Measurements from ENCODE around the gene NANOG.
"Not testable (repeated sequence)": the region's sequence is repeated elsewhere in the genome, so short reads cannot be mapped to it uniquely, and the experiment has no call there.

Gene NANOG

GRCh38 chr12:7801460-7801859, 12.3 kb downstream of the NANOG start:
- DNase-seq (ENCODE audit: low read depth): no peak

DNA sequence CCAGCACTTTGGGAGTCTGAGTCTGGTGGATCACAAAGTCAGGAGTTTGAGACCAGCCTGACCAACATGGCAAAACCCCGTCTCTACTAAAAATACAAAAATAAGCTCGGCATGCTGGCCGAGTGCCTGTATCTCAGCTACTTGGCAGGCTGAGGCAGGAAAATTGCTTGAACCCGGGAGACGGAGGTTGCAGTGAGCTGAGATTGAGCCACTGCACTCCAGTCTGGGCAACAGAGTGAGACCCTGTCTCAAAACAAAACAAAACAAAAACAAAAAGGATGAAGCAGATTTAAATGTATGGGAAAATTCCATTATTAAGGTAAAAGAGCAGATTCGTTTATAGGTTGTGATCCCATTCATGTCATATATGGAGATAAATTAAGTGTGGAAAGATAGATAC, 17.1 kb downstream of the NANOG start:
- DNase-seq (ENCODE audit: low read depth): not testable (repeated sequence)

GRCh38 chr12:7806863-7807487, 17.8 kb downstream of the NANOG start:
- DNase-seq (ENCODE audit: low read depth): peak; percentile 35

DNA sequence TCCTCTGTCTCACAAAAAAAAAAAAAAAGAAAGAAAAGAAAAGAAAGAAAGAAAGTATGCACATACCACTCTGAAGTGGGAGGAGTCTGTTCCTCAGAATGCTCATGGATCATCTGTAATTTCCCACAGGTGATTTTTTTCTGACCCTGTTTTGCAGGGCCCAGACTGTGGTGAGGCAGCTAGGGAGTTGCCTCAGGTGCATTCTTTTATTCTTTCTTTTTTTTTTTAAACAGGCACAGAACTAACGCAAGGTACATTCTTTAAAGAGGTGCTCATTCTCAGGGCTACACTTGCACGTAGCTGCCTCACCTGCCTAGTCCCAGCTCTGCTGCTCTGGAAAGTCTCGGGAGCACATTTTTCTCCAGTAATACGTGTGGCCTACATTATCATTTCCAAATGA, 36.6 kb downstream of the NANOG start:
- DNase-seq (ENCODE audit: low read depth): not testable (repeated sequence)

DNA sequence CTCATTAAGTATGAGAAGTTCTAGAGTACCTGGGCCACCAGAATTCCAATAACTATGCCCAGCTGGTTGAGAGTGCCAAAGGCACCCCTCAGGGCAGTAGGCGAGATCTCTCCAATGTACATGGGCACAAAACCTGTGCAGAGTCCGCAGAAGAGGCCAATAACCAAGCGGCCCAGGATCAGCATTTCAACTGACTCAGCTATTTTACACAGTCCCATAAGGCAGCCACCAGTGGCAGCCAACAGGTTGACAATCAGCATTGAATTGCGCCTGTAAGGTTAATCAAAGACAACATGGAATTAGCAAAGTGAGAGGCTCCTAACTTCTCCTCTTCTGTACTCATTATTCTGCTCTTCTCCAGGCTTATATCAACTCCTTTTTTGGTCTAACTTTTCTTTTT, 40.5 kb downstream of the NANOG start:
- DNase-seq (ENCODE audit: low read depth): not testable (repeated sequence)

- no peak for DNase-seq (ENCODE audit: low read depth)
These were observed 43.0 kb downstream of the NANOG start for GRCh38 chr12:7832059-7832696.

GRCh38 chr12:7833201-7833600, 44.0 kb downstream of the NANOG start:
- not testable (repeated sequence) for DNase-seq (ENCODE audit: low read depth)

DNA sequence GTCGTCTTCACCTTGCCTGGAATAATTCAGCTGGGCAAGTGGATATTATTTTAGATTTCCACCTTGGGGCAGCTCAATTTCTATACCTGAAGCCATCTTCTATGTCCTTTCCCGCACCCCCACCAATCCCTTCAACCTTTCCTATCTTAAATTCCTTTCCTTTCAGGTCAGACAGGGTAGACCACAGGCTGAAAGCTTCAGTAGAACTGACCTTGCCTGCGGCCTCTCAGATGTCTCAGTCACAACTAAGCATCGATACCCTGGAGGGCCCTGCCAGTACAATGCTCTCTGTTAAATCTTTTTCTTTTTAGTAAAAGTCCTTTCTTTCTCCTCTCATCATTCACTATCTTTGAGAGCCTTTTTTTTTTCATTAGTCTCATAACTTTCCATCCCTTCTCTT, 44.6 kb downstream of the NANOG start:
- no peak for DNase-seq (ENCODE audit: low read depth)

DNA sequence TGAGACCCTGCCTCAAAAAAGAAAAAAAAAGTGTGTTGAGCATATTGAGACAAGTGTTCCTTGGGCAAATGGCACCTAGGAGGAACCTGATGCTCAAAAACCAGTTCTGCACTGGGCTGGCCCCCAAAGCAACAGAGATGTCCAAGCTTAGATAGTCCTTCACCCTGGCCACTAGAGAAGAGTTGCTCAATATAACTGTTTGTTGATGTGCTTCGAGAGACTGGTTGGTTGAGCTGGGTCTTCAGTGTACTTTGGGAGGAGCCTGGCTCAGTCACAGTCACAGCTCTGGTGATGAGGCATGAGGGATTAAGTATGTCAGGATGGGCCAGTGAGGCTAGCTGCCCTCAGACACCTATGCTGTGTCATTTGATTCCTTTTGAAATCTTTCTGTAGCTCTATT, 45.5 kb downstream of the NANOG start:
- no peak for DNase-seq (ENCODE audit: low read depth)

- DNase-seq (ENCODE audit: low read depth): no peak
These were observed 45.9 kb downstream of the NANOG start for GRCh38 chr12:7835116-7835515.

DNA sequence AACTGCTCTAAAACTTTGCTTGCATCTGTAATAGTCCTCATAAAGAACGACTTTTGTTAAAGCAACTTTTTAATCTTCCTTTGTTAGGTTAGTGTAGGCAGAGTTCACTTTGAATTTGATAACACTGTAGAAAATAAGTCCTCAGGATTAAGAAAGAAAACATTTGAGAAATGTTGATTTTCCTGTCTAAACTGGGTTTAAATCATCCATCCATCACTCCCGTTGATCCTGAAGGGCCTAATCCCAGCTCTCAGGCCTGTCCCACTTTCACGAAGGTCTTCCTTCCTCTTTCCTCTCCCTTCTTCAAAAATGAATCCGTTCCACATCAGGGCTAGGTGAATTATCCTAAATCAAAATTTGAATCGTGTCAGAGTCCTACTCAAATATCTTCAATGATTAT, 46.6 kb downstream of the NANOG start:
- DNase-seq (ENCODE audit: low read depth): no peak

GRCh38 chr12:7837366-7837765, 48.2 kb downstream of the NANOG start:
- DNase-seq (ENCODE audit: low read depth): no peak

DNA sequence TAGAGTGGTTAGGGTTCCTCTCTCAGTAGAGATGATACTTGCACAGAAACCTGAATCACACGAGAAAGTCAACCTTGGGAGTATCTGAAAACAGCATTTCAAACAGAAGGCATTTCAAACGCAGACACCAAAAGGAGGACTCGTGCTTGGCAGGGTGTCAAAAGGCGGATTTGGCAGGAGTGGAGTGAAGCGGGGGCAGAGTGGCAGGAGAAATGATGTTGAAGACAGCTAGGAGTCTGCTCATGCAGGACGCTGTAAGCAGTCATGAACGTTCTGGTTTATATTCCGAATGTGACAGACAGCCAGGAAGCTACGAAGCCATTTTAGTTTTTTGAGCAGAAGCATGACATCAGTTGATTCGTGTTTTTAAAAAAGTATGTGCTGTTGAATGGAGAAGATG, 50.0 kb downstream of the NANOG start:
- not testable (repeated sequence) for DNase-seq (ENCODE audit: low read depth)

GRCh38 chr12:7839848-7840247, 50.6 kb downstream of the NANOG start:
- DNase-seq (ENCODE audit: low read depth): not testable (repeated sequence)

DNA sequence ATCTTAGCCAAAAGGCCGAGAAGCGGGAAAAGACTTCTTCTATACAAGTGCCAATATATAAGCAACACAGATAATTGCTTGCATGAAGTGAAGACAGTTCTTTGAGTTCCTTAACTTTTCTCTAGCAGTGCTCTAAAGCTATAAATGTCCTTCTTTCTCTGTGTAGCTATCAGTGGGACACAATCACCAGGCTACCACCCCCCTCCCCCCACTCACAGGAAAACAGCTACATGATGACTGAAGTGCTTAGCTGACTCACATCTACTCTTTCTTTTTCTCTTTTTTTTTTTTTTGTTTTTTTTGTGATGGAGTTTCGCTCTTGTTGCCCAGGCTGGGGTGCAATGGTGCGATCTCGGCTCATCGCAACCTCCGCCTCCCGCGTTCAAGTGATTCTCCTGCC, 53.2 kb downstream of the NANOG start:
- DNase-seq (ENCODE audit: low read depth): not testable (repeated sequence)

GRCh38 chr12:7843149-7843548, 53.9 kb downstream of the NANOG start:
- not testable (repeated sequence) for DNase-seq (ENCODE audit: low read depth)

DNA sequence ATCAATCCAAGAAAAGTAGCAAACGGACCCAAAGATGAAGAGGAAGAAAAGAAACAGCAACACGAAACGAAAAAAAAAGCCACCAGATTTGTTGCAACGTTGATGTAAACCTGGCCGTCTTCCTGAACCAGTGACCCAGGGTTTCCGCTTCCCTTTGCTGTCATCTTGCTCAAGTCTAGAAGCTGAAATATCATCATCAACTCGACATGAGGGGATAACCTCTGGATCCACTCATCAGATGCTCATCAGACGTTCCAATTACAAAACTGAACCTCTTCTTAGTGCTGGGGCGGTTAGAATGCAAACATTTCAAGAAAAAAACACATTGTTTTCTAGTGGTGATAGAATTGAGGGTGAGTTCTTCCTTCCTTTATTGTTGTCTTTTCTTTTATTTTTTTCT, 54.4 kb downstream of the NANOG start:
- DNase-seq (ENCODE audit: low read depth): not testable (repeated sequence)

DNA sequence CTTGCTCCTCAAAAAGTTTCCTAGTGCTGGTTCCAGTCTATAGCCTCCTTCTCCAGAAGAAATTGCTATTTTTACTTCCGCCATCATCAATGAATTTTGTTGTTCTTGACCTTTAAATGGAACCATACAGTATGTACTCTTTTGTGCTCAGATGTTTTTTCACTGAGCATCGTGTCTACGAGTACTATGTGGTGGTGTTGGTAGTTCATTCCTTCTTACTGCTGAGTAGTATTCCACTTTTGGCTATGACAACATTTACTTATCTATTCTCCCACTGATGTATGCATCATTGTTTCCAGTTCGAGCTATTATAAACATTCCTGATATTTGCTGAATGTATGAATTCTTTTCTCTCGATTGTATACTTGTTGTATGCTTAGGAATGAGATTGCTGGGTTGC, 54.9 kb downstream of the NANOG start:
- no peak for DNase-seq (ENCODE audit: low read depth)

DNA sequence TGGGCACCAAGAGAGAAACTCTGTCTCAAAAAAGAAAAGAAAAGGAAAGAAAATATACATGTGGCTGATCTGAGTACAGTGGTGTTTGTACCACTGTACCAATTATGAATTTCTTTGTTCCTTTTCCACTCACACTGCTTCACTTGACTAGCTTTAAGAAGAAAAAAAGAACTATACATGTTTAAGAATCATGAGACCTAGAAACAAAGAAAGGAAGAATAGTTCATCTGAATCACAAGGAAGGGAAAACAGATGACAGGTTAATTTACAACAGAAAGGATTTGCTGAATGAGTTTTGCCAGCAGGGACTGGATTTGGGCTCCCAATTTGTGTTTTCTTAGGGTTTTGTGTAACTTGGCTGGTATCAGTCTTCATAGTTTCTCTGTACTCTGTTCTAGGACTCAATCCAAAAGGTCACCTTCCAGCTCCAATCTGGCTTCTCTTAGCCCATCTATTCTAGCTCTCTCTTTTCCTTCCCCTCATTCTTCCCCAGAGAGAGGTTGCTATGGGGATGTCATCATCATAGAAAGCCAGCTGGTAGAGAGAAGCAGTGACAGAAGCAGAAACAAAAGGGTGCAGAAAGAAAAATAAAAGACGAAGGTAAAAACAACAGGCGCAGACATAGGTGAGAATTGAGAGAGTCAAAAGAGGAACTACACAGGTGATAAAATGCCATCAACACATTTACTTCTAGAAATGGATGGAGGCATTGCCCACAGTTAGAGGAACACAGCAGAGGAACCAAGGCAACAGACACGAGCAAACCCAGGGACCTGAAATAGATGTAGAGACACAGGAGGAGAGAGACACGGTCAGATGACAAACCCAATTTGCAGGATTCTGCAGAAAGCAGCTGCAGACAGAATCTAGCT, 58.3 kb downstream of the NANOG start:
- not testable (repeated sequence) for DNase-seq (ENCODE audit: low read depth)

- DNase-seq (ENCODE audit: low read depth): not testable (repeated sequence)
These were observed 58.9 kb downstream of the NANOG start for GRCh38 chr12:7848098-7848422.
